Stimulated activated CD4-positive, alpha-beta T cell treated with anti-CD3 and anti-CD28 coated beads, TNF-alpha, amount 100 ng/mL, for 24 hours (primary cell): Measurements from ENCODE around the gene MUC22.

ENCODE experiments used
- DNase-seq, 3 experiments: peaks; one replicate each; pipeline ENCODE4 v3.0.0-alpha.2; 2020; ENCODE audit warnings: low read depth in 3 of 3

The MUC22 gene

GRCh38 chr6:31076611-31077010 lies 66.3 kb downstream of the MUC22 start:
- DNase-seq, result no peak

GRCh38 chr6:31079656-31080261 lies 69.5 kb downstream of the MUC22 start:
- DNase-seq, result peak; percentile 53 to 66 (median 65)

GRCh38 chr6:31081872-31082271 lies 71.6 kb downstream of the MUC22 start:
- DNase-seq, result no peak

- DNase-seq, result peak in 1 of 3 experiments; percentile 43
Observed at GRCh38 chr6:31083742-31084354, 73.6 kb downstream of the MUC22 start.
